Suprapubic skin (tissue), 4 donors: ENCODE data around the gene DPP10. TPM values are rescaled to one million over a fixed set of nuclear protein-coding genes. Genes with fewer than 3 reads are reported as not detected.

ENCODE experiments used
- DNase-seq, 2 donors: peaks; one replicate each; pipeline ENCODE4 v3.0.0-alpha.2; 2019; ENCODE audit warnings: low spot score in 2 of 2
- H3K27ac ChIP-seq: fragments of 200-600 bp; sonication (generic); one replicate; pipeline ENCODE4 v1.5.1; 2019
- H3K27me3 ChIP-seq: fragments of 200-600 bp; sonication (generic); one replicate; pipeline ENCODE4 v1.5.1; 2019
- H3K36me3 ChIP-seq: fragments of 200-600 bp; sonication (generic); one replicate; pipeline ENCODE4 v1.5.1; 2019
- H3K4me1 ChIP-seq: fragments of 200-600 bp; sonication (generic); one replicate; pipeline ENCODE4 v1.5.1; 2019
- H3K4me3 ChIP-seq: fragments of 200-600 bp; sonication (generic); one replicate; pipeline ENCODE4 v1.5.1; 2019; ENCODE audit warnings: mild to moderate bottlenecking
- H3K9me3 ChIP-seq: fragments of 200-600 bp; sonication (generic); one replicate; pipeline ENCODE4 v1.5.1; 2019
- CTCF ChIP-seq, 2 donors: fragments of 200-600 bp in 1 of 2; fragments of 450-650 bp in 1 of 2; sonication (generic) in 1 of 2; IDR thresholded peaks; one replicate each; pipeline ENCODE4 v1.5.1; 2016 to 2019; ENCODE audit warnings: antibody characterized with exemption in 2 of 2, mild to moderate bottlenecking in 1 of 2, moderate library complexity in 1 of 2
- EP300 ChIP-seq: sonication (generic); formaldehyde crosslinking; IDR thresholded peaks from one replicate; pipeline ENCODE4 v1.6.1; 2017; ENCODE audit warnings: antibody characterized with exemption
- POLR2A ChIP-seq, 2 donors: fragments of 450-650 bp; IDR thresholded peaks; one replicate each; pipeline ENCODE4 v1.6.1; 2017; ENCODE audit warnings: antibody characterized with exemption in 2 of 2, mild to moderate bottlenecking in 2 of 2, moderate library complexity in 2 of 2
- POLR2AphosphoS5 ChIP-seq, 3 donors: sonication (generic); formaldehyde crosslinking; IDR thresholded peaks; one replicate each; pipeline ENCODE4 v1.6.1; 2017; ENCODE audit warnings: antibody characterized with exemption in 3 of 3
- WGBS: methylation state at CpG from one replicate; pipeline ENCODE4 v1.1.5; 2018; 5-methylcytosine and 5-hydroxymethylcytosine counted together
- total RNA-seq, 4 donors: library from RNA; depleted of rRNA; stranded (reverse); fragments of >200 nt; gene quantifications; one replicate each; pipeline ENCODE4 v1.1.0, GENCODE V29; 2016

The DPP10 gene
- total RNA-seq, 4 donors from 2014 or later: 0.68 to 1.4 TPM; not detected in 2

DNA sequence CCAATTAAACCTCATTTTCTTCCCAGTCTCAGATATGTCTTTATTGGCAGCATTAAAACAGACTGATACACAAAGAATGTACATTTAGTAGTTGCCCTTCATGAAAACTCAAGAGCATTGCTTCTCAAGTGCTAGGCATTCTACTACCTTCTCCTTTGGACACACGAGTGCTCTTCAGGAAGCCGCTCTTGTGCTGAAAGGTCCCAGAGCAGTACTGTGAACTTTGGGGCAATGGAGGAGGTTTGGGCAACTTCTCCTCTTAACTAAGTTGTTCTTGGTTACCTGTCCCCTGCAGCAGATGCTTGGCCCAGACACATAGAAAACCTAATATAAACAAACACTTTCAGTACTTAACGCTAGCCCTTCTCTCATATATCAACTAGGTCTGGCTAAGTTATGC lies 362.8 kb downstream of the DPP10 start:
- Histone ChIP-seq H3K27me3 (no peaks in the 10 kb centered on the region), H3K9me3 (no peaks in the 10 kb centered on the region), H3K4me1 (no peaks in the 10 kb centered on the region), H3K4me3 (no peak overlapping the region), H3K27ac (no peak overlapping the region), H3K36me3 (no peaks in the 10 kb centered on the region)
- 89% methylated on average over 3 of the region's 3 CpGs for WGBS
- no peak for TF ChIP-seq POLR2A (IDR thresholded peaks at IDR 0.05)
- TF ChIP-seq EP300: no peak
- no peak for TF ChIP-seq CTCF (IDR thresholded peaks at IDR 0.05)
- no peak for DNase-seq

- no peak overlapping the region for H3K4me3 ChIP-seq
- no peak for DNase-seq
- TF ChIP-seq CTCF (IDR thresholded peaks at IDR 0.05) (no peak), EP300 (no peak), POLR2A (IDR thresholded peaks at IDR 0.05) (no peak), POLR2AphosphoS5 (IDR thresholded peaks at IDR 0.05) (no peak)
- no peak overlapping the region for H3K27ac ChIP-seq
- H3K9me3 ChIP-seq: no peaks in the 10 kb centered on the region
- no peaks in the 10 kb centered on the region for H3K36me3 ChIP-seq
- no peaks in the 10 kb centered on the region for H3K27me3 ChIP-seq
- no peaks in the 10 kb centered on the region for H3K4me1 ChIP-seq
- 71% methylated on average over 5 of the region's 5 CpGs for WGBS
Measured at GRCh38 chr2:114810092-114810491, 367.7 kb downstream of the DPP10 start.

GRCh38 chr2:114812261-114812660 lies 369.8 kb downstream of the DPP10 start:
- no peaks in the 10 kb centered on the region for H3K27me3 ChIP-seq
- no peak overlapping the region for H3K4me3 ChIP-seq
- DNase-seq: no peak
- H3K9me3 ChIP-seq: no peaks in the 10 kb centered on the region
- no peak overlapping the region for H3K27ac ChIP-seq
- WGBS: 83% methylated on average over 5 of the region's 5 CpGs
- TF ChIP-seq EP300 (no peak), POLR2AphosphoS5 (IDR thresholded peaks at IDR 0.05) (no peak), POLR2A (IDR thresholded peaks at IDR 0.05) (no peak), CTCF (IDR thresholded peaks at IDR 0.05) (no peak)
- no peaks in the 10 kb centered on the region for H3K36me3 ChIP-seq
- no peaks in the 10 kb centered on the region for H3K4me1 ChIP-seq

- Histone ChIP-seq H3K9me3 (no peaks in the 10 kb centered on the region), H3K27me3 (no peaks in the 10 kb centered on the region), H3K4me3 (no peak overlapping the region), H3K27ac (no peak overlapping the region), H3K36me3 (no peaks in the 10 kb centered on the region), H3K4me1 (no peaks in the 10 kb centered on the region)
- 76% methylated on average over 6 of the region's 6 CpGs for WGBS
- DNase-seq: no peak
- TF ChIP-seq CTCF (IDR thresholded peaks at IDR 0.05): no peak
- TF ChIP-seq POLR2AphosphoS5 (IDR thresholded peaks at IDR 0.05): no peak
- TF ChIP-seq POLR2A (IDR thresholded peaks at IDR 0.05): no peak
- TF ChIP-seq EP300: no peak
Measured at GRCh38 chr2:114814355-114814754, 371.9 kb downstream of the DPP10 start.

GRCh38 chr2:114821055-114821454 lies 378.6 kb downstream of the DPP10 start:
- Histone ChIP-seq H3K27ac (no peak overlapping the region), H3K36me3 (no peaks in the 10 kb centered on the region), H3K4me3 (no peak overlapping the region), H3K9me3 (peaks cover 6% of the 10 kb centered on the region), H3K4me1 (no peaks in the 10 kb centered on the region), H3K27me3 (no peaks in the 10 kb centered on the region)
- 80% methylated on average over 3 of the region's 3 CpGs for WGBS
- TF ChIP-seq CTCF (IDR thresholded peaks at IDR 0.05) (no peak), POLR2AphosphoS5 (IDR thresholded peaks at IDR 0.05) (no peak), EP300 (no peak), POLR2A (IDR thresholded peaks at IDR 0.05) (no peak)
- DNase-seq: no peak
